Endothelial cell of umbilical vein (primary cell): ENCODE measurements around the gene RAB14. TPM values are rescaled to one million over a fixed set of nuclear protein-coding genes. Genes with fewer than 3 reads are reported as not detected.

Source experiments
- BruUV-seq: library from RNA; stranded (reverse); fragments of 400-500 nt; replicated peaks from 2 replicates; lab custom pipeline; 2021; lab: Mats Ljungman, UMichigan
- CTCF ChIA-PET: fragments of 300-600, 350-600 bp; sonication (Branson Sonifier 250); formaldehyde crosslinking; loops from one replicate; lab custom pipeline; 2021; ENCODE audit warnings: antibody characterized with exemption, inconsistent platforms; lab: Charles Lee
- POLR2A ChIA-PET: fragments of 300-600, 350-600 bp; sonication (Branson Sonifier 250); formaldehyde crosslinking; loops from one replicate; lab custom pipeline; 2021; ENCODE audit warnings: antibody characterized with exemption, inconsistent platforms; lab: Charles Lee
- DNase-seq: peaks from one replicate; pipeline ENCODE4 v3.0.0-alpha.2; 2011; ENCODE audit warnings: low read depth, low spot score
- FAIRE-seq: peaks from 2 replicates; lab custom pipeline; 2011; peaks lifted over from hg19 to GRCh38; lab: Jason Lieb, UNC
- H2AFZ ChIP-seq: 2 replicates; pipeline ENCODE4 v1.6.0; 2012; ENCODE audit warnings: low read depth, low read length, control low read depth, inconsistent platforms
- H3K27ac ChIP-seq: 2 replicates; pipeline ENCODE4 v1.5.1; 2011; ENCODE audit warnings: low read depth, mild to moderate bottlenecking, control low read depth, low read length, moderate library complexity; ENCODE audit not compliant: insufficient read depth
- H3K27me3 ChIP-seq, 2 experiments: 2 replicates each; pipeline versions ENCODE4 v1.6.0 to v1.6.1; 2011; ENCODE audit warnings: low read length in 2 of 2, mixed read lengths in 1 of 2; ENCODE audit not compliant: control insufficient read depth in 2 of 2, insufficient read depth in 2 of 2
- H3K36me3 ChIP-seq, 2 experiments: 2 replicates in 1 of 2; 3 replicates in 1 of 2; pipeline ENCODE4 v1.5.1; 2011; ENCODE audit warnings: low read length in 2 of 2, mild to moderate bottlenecking in 1 of 2, moderate library complexity in 1 of 2; ENCODE audit not compliant: control insufficient read depth in 2 of 2, insufficient read depth in 2 of 2; ENCODE audit errors: extremely low read depth in 1 of 2
- H3K4me1 ChIP-seq: 3 replicates; pipeline ENCODE4 v1.5.1; 2011; ENCODE audit warnings: mild to moderate bottlenecking, low read length; ENCODE audit not compliant: control insufficient read depth, insufficient read depth; ENCODE audit errors: extremely low read depth
- H3K4me2 ChIP-seq: 2 replicates; pipeline ENCODE4 v1.6.1; 2011; ENCODE audit warnings: low read length, control low read depth, mixed read lengths; ENCODE audit not compliant: insufficient read depth
- H3K4me3 ChIP-seq, 3 experiments: fragments of 200-600 bp in 1 of 3; sonication (generic), shearing (Covaris generic) in 1 of 3; replicated peaks in 1 of 3; 2 replicates each; pipeline ENCODE4 v1.5.1; 2011 to 2016; ENCODE audit warnings: control low read depth in 3 of 3, low read length in 3 of 3, mild to moderate bottlenecking in 2 of 3, inconsistent platforms in 1 of 3, low read depth in 1 of 3, moderate library complexity in 1 of 3; ENCODE audit not compliant: insufficient read depth in 1 of 3
- H3K79me2 ChIP-seq: 2 replicates; pipeline ENCODE4 v1.6.0; 2012; ENCODE audit warnings: low read length, inconsistent platforms; ENCODE audit not compliant: control insufficient read depth, insufficient read depth
- H3K9ac ChIP-seq: replicated peaks from 2 replicates; pipeline ENCODE3; 2011; ENCODE audit warnings: low read length, control low read depth; ENCODE audit not compliant: insufficient read depth; ENCODE audit errors: extremely low read depth
- H3K9me1 ChIP-seq: replicated peaks from 3 replicates; pipeline ENCODE4 v1.6.0; 2011; ENCODE audit warnings: mild to moderate bottlenecking, low read length; ENCODE audit not compliant: control insufficient read depth, insufficient read depth; ENCODE audit errors: extremely low read depth
- H3K9me3 ChIP-seq: replicated peaks from 2 replicates; pipeline ENCODE4 v1.5.1; 2012; ENCODE audit warnings: low read length, inconsistent platforms; ENCODE audit not compliant: control insufficient read depth, insufficient read depth
- H4K20me1 ChIP-seq: replicated peaks from 2 replicates; pipeline ENCODE3; 2011; ENCODE audit warnings: mild to moderate bottlenecking, low read length; ENCODE audit not compliant: control insufficient read depth, insufficient read depth; ENCODE audit errors: extremely low read depth
- CTCF ChIP-seq, 2 donors: IDR thresholded peaks; 1 replicate in 1 of 2; 2 replicates in 1 of 2; pipeline ENCODE4 v1.5.1; 2011; ENCODE audit warnings: low read length in 2 of 2, mild to moderate bottlenecking in 2 of 2, moderate library complexity in 2 of 2, control low read depth in 1 of 2, inconsistent platforms in 1 of 2, low read depth in 1 of 2; ENCODE audit not compliant: insufficient read depth in 1 of 2; ENCODE audit errors: extremely low read depth in 1 of 2
- EZH2 ChIP-seq: IDR thresholded peaks from 2 replicates; pipeline ENCODE4 v1.6.1; 2012; ENCODE audit warnings: borderline replicate concordance, low read depth, mild to moderate bottlenecking, moderate library complexity, low read length, inconsistent platforms; ENCODE audit not compliant: severe bottlenecking
- FOS ChIP-seq: IDR thresholded peaks from 2 replicates; pipeline ENCODE4 v1.6.1; 2011; ENCODE audit warnings: mild to moderate bottlenecking, low read length, moderate library complexity, borderline replicate concordance; ENCODE audit not compliant: insufficient read depth
- GATA2 ChIP-seq: IDR thresholded peaks from 2 replicates; pipeline ENCODE4 v1.7.0; 2011; ENCODE audit warnings: low read depth, mild to moderate bottlenecking, moderate library complexity, mixed read lengths, low read length; ENCODE audit not compliant: insufficient read length, insufficient read depth
- JUN ChIP-seq: IDR thresholded peaks from 2 replicates; pipeline ENCODE4 v1.6.1; 2011; ENCODE audit warnings: borderline replicate concordance, low read depth; ENCODE audit not compliant: insufficient read length, insufficient read depth
- MAX ChIP-seq: IDR thresholded peaks from 2 replicates; pipeline ENCODE4 v1.6.1; 2011; ENCODE audit not compliant: insufficient read depth, insufficient read length
- MYC ChIP-seq: IDR thresholded peaks from one replicate; pipeline ENCODE4 v1.6.1; 2011; ENCODE audit warnings: mild to moderate bottlenecking, low read depth, low read length
- POLR2A ChIP-seq: IDR thresholded peaks from 2 replicates; pipeline ENCODE4 v1.6.1; 2012; ENCODE audit warnings: low read depth, mild to moderate bottlenecking, control low read depth, low read length
- POLR2AphosphoS5 ChIP-seq: IDR thresholded peaks from 2 replicates; pipeline ENCODE4 v1.6.1; 2012; ENCODE audit warnings: low read depth, mild to moderate bottlenecking, control low read depth, low read length, moderate library complexity; ENCODE audit not compliant: insufficient read depth
- dilution Hi-C: fragments of 300-500 bp; cut with MboI; formaldehyde crosslinking; loops from one replicate; pipeline ENCODE4 v1.15.0; 2019; ENCODE audit warnings: low sequenced_read_pairs; ENCODE audit not compliant: extremely low pct_ligation_motif_present
- intact Hi-C: fragments of 100-400 bp; cut with micrococcal nuclease; formaldehyde crosslinking; loops from one replicate; pipeline ENCODE4 v1.10.0; 2022
- polyA plus RNA-seq, 4 experiments: library from polyadenylated mRNA; depleted of rRNA in 3 of 4; stranded (reverse) in 3 of 4; unstranded in 1 of 4; fragments of >200 nt; gene quantifications; 2 replicates each; pipeline versions ENCODE4 v1.2.1 to v1.2.3, GENCODE V29; 2011 to 2012; ENCODE audit warnings: missing spikeins in 1 of 4
- total RNA-seq: library from RNA; stranded (reverse); gene quantifications from 2 replicates; pipeline ENCODE4 v1.2.3, GENCODE V29; 2021

RAB14 gene
- total and polyA plus RNA-seq, 2 donors (not counting 3 experiments of a cell fraction or from before 2014, with no cell fraction given) = 18.9 to 79.3 TPM

DNA sequence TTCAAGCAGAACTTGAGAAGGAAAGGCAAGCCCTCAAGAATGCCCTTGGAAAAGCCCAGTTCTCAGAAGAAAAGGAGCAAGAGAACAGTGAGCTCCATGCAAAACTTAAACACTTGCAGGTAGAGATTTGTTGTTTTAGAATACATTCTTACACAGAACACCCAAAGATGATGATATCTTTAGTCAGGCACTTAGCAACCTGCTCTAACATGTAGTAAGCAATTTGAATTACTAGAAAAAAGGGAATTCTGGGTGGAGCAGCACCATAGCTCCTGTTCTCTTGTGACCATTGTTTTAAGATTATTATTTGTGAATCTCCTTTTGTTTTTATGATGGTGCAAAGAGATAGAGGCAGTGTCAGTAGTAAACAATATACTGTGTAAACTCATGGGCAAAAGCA is 63.1 kb downstream of the RAB14 start:
- H3K36me3 ChIP-seq = peaks cover 15 to 16% of the 10 kb centered on the region in 2 experiments

More for the DNA sequence above, 63.1 kb downstream of the RAB14 start:
- Histone ChIP-seq H3K79me2 (no peaks in the 10 kb centered on the region), H3K9me1 (no peaks in the 10 kb centered on the region), H4K20me1 (no peaks in the 10 kb centered on the region), H3K4me3 (no peak overlapping the region), H3K27ac (no peak overlapping the region), H3K4me2 (no peak overlapping the region), H3K4me1 (no peaks in the 10 kb centered on the region), H3K9me3 (no peaks in the 10 kb centered on the region), H2AFZ (no peak overlapping the region), H3K9ac (no peak overlapping the region), H3K27me3 (no peaks in the 10 kb centered on the region)
- intact Hi-C loops = no loop called here
- TF ChIP-seq MYC (no peak), POLR2A (no peak), POLR2AphosphoS5 (no peak), GATA2 (no peak), MAX (no peak), JUN (no peak), FOS (no peak), CTCF (IDR thresholded peaks at IDR 0.05; ENCODE audit: extremely low read depth in 1 of 2, insufficient read depth in 1 of 2, low read depth in 1 of 2, low read length in 2 of 2) (no peak), EZH2 (no peak)
- DNase-seq = no peak
- no TSS peak for BruUV-seq
- FAIRE-seq = no peak
- dilution Hi-C loops = no loop called here
- CTCF ChIA-PET = interaction anchor here (1.2 kb wide), 1 partner anchor 17 kb away, joined by 4 read pairs; no protein-coding TSS in a partner anchor
- POLR2A ChIA-PET = no interaction called here
